T-helper 17 cell (primary cell): ENCODE results near the gene CCDC8. TPM values are rescaled to one million over a fixed set of nuclear protein-coding genes. Genes with fewer than 3 reads are reported as not detected.
A peak's percentile ranks its signal among the peaks of the same experiment; 100 is the strongest.
"Not testable (repeated sequence)": the region's sequence is repeated elsewhere in the genome, so short reads cannot be mapped to it uniquely, and the experiment has no call there.

ENCODE experiments used
- ATAC-seq: fragments of 150-1000 bp; cut with Tn5 transposase; 2 replicates; pipeline ENCODE4 v1.10.0; 2021; ENCODE audit warnings: mild to moderate bottlenecking, moderate library complexity
- DNase-seq, 3 donors: peaks; one replicate each; pipeline versions ENCODE4 v3.0.0 to v3.0.0-alpha.2; 2020 to 2021
- H3K9me3 ChIP-seq: one replicate; pipeline ENCODE4 v1.7.0; 2013; ENCODE audit warnings: low read length, mild to moderate bottlenecking; ENCODE audit not compliant: control insufficient read depth, poor library complexity, severe bottlenecking
- H3K27ac Mint-ChIP-seq: one replicate; pipeline ENCODE4 v1.8.0; 2022; ENCODE audit warnings: mild to moderate bottlenecking, moderate library complexity, mixed read lengths
- H3K27me3 Mint-ChIP-seq: one replicate; pipeline ENCODE4 v1.8.0; 2022; ENCODE audit warnings: mixed read lengths
- H3K36me3 Mint-ChIP-seq: one replicate; pipeline ENCODE4 v1.8.0; 2022; ENCODE audit warnings: low read depth, mixed read lengths
- H3K4me1 Mint-ChIP-seq: one replicate; pipeline ENCODE4 v1.8.0; 2022; ENCODE audit warnings: mild to moderate bottlenecking, mixed read lengths
- H3K4me3 Mint-ChIP-seq: one replicate; pipeline ENCODE4 v1.8.0; 2022; ENCODE audit warnings: mild to moderate bottlenecking, moderate library complexity, mixed read lengths
- total RNA-seq, 4 donors: library from RNA in 2 of 4; stranded (reverse) in 2 of 4; gene quantifications; one replicate each; pipeline ENCODE4 v1.2.3 and lab custom pipeline; 2022 to 2026

The CCDC8 gene
- total RNA-seq, 2 donors from 2014 or later, result not detected

DNA sequence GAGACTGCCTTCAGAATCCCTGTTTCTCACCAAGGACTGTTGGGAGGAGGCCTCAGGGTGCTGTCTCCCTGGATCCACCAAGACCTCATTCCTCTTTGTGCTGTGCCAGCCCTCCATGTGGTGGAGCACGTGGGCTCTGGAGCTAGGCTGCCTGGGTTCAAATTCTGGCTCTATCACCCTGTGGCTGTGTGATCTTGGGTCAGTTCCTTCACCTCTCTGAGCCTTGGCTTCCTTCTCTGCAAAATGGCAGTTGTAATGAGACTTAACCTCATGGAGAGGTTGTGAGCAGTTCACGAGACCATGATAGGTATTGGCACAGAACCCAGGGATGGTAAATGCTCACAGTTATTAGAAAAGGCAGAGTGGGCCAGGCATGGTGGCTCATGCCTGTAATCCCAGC is 9.0 kb upstream of the CCDC8 start:
- Mint-ChIP-seq H3K4me1 (peaks cover 9% of the 10 kb centered on the region), H3K36me3 (peaks cover 3% of the 10 kb centered on the region), H3K4me3 (no peak overlapping the region), H3K27me3 (peaks cover 61% of the 10 kb centered on the region), H3K27ac (no peak overlapping the region)
- ATAC-seq (no peak), DNase-seq (no peak)
- H3K9me3 ChIP-seq, result no peaks in the 10 kb centered on the region

DNA sequence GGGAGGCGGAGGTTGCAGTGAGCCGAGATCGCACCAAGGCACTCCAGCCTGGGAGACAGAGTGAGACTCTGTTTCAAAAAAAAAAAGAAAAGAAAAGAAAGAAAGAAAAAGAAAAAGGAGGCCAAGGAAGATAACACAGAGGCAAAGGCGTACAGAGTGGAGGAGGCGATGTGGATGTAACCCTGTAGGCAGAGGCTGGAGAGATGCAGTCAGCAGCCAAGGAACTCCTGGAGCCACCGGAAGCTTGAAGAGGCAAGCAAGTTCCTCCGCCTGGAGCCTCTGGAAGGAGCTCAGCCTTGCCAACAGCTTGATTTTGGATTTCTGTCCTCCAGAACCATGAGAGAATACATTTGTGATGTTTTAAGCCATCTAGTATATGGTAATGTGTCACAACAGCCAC is 6.7 kb upstream of the CCDC8 start:
- DNase-seq (no peak), ATAC-seq (no peak)
- Mint-ChIP-seq H3K4me3 (no peak overlapping the region), H3K36me3 (no peaks in the 10 kb centered on the region), H3K4me1 (peaks cover 6% of the 10 kb centered on the region), H3K27me3 (peaks cover 59% of the 10 kb centered on the region), H3K27ac (no peak overlapping the region)
- no peaks in the 10 kb centered on the region for H3K9me3 ChIP-seq

DNA sequence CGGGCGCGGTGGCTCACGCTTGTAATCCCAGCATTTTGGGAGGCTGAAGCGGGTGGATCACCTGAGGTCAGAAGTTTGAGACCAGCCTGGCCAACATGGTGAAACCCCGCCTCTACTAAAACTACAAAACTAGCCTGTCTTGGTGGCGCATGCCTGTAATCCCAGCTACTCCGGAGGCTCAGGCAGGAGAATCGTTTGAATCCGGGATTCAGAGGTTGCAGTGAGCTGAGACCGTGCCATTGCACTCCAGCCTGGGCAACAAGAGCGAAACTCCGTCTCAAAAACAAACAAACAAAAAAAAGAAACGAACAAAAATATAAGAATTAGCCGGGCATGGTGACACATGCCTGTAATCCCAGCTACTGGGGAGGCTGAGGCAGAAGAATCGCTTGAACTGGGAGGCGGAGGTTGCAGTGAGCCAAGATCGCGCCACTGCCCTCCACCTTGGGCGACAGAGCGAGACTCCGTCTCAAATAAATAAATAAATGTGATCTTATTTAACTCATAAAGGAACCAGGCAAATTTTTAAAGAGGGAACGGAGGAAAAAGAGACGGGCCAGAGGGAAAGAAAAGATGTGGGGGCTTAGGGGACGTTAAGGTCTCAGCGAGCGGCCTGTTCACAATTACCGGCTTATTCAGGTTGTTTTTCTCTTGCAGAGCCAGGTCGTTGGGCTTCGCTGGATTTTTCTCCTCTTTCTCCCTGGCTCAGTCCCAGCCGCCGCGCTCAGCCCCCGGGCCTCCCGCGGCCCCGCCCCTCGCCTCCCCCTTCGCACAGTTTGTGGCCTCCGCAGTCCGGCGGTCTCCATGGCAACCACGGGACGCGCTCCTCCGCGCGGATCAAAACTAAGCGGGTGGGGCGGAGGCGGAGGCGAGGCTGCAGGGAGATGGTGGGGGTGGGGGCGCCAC is 2.7 kb upstream of the CCDC8 start:
- not testable (repeated sequence) for H3K27ac Mint-ChIP-seq, H3K9me3 ChIP-seq, DNase-seq, H3K4me3 Mint-ChIP-seq, H3K36me3 Mint-ChIP-seq
- H3K27me3 Mint-ChIP-seq, result peaks cover 64% of the 10 kb centered on the region
- peaks cover 11% of the 10 kb centered on the region for H3K4me1 Mint-ChIP-seq
- ATAC-seq, result peak; percentile 50

DNA sequence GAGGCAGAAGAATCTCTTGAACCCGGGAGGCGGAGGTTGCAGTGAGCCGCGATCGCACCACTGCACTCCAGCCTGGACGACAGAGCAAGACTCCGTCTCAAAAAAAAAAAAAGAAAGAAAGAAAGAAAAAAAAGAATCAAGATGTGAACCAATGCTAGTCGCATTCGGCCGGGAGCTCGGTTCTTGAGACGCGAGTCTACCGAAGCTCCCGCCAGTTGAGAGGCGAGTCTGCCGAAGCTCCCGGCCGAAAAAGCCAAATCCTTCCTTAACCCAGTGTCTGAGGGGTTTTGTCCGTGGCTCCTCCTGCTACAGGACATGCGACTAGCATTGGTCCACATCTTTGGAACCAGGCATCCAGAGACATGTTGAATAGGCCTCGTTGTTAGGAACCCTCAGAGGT is 1.5 kb upstream of the CCDC8 start:
- not testable (repeated sequence) for H3K4me3 Mint-ChIP-seq, DNase-seq, ATAC-seq, H3K27ac Mint-ChIP-seq, H3K36me3 Mint-ChIP-seq, H3K9me3 ChIP-seq
- Mint-ChIP-seq H3K27me3 (peaks cover 72% of the 10 kb centered on the region), H3K4me1 (peaks cover 11% of the 10 kb centered on the region)

DNA sequence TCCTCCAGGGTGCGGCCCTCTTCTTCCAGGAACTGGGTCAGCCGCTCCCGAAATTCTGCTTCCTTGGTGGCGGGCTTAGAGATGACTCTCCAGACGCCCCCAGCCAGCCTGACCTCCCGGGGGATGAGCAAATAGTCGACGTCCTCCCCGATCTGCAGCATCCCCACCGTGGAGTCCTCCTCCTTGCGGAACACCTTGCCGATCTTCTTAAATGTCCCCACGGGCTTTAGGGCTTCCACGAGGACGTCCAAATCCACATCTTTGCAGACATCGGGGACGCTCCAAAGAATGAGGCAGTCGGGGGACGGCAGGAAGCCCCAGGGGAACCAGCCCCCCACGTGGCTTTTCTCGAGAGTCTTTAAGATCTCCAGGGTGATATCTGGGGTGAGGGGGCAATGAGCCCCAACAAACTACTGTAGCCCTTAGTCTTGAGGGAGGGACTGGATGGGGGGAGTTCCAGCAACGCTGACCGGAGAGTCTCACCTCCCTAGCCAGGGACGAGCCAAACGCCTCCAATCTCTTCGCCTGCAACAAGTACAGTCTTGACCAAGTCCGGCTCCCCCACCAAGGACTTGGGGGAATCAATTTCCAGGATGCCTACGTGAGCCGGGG is 608 bp downstream of the CCDC8 start:
- no peak overlapping the region for H3K27ac Mint-ChIP-seq
- peaks cover 22% of the 10 kb centered on the region for H3K4me1 Mint-ChIP-seq
- ATAC-seq (no peak), DNase-seq (no peak)
- H3K9me3 ChIP-seq, result no peaks in the 10 kb centered on the region
- H3K27me3 Mint-ChIP-seq, result peaks cover 70% of the 10 kb centered on the region
- H3K36me3 Mint-ChIP-seq, result peaks cover 8% of the 10 kb centered on the region
- no peak overlapping the region for H3K4me3 Mint-ChIP-seq

DNA sequence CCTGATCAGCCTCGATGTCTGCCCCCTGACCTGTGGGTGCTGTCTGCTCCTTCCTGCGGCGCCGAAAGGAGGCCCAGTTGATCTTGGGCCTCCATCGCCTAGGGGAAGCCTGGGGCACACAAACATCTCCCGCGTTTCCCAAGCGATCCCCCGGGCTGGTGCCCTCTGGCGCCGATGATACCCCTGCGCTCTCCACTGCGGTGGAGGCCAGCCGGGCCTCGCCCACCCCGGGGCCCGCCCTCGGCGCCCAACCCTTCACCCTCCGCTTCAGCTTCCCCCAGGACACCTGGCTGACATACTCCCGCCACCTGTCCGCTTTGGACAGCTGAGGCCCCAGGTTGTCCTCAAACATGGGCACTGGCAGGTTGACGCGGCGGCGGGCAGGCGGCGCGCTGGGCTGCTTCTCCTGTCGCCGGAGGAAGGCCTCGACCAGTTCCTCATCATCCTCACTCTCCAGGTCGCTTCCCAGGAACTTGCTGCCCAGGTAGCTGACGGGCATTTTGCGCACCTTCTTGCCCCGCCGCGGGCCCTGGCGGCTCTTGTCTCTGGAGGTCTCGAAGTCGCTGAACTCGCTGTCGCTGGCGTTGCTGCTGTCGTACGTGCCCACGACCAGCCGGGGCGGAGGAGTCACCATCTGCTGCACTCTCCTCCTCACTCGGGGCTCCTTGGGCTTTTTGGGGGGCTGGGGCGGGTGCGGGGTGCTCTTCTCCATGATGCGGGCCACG is 1.3 kb downstream of the CCDC8 start:
- H3K27ac Mint-ChIP-seq, result no peak overlapping the region
- H3K27me3 Mint-ChIP-seq, result peaks cover 77% of the 10 kb centered on the region
- DNase-seq (no peak), ATAC-seq (no peak)
- H3K9me3 ChIP-seq, result no peaks in the 10 kb centered on the region
- peaks cover 23% of the 10 kb centered on the region for H3K4me1 Mint-ChIP-seq
- no peak overlapping the region for H3K4me3 Mint-ChIP-seq
- H3K36me3 Mint-ChIP-seq, result peaks cover 8% of the 10 kb centered on the region

DNA sequence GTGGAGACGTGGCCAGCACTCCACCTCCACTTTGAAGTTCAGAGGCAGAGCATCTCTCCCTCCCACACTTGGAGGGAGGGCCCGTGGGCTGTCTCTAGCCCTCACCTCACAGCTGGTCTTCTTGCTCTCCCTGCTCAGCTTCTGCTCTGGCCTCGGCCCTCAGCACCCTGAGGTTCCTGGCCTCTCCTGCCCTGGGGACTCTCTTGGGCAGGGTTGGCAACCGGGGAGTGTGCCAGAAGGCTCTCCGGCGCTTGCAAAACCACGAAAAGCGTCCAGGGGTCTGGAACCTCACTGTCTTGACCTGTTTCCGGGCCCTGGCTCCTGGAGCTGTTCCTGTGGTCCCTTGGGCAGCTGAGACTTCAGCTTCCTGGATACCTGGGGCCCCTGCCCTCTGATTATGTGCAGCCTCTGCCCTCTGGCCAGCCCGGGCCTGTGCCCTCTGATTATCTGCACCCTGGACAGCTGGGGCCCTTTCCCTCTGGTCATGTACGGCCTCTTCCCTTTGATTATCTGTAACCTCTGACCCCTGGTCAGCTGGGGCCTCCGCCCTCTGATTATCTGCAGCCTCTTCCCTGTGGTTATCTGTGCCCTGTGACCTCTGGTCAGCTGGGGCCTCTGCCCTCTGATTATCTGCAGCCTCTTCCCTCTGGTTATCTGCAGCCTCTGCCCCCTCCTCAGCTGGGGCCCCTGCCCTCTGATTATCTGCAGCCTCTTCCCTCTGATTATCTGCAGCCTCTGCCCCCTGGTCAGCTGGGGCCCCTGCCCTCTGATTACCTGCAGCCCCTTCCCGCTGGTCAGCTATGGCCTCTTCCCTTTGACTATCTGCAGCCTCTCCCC is 2.1 kb downstream of the CCDC8 start:
- Mint-ChIP-seq H3K27me3 (peaks cover 79% of the 10 kb centered on the region), H3K4me3 (no peak overlapping the region), H3K36me3 (peaks cover 8% of the 10 kb centered on the region), H3K4me1 (peaks cover 20% of the 10 kb centered on the region), H3K27ac (no peak overlapping the region)
- ATAC-seq, result no peak
- no peaks in the 10 kb centered on the region for H3K9me3 ChIP-seq
- DNase-seq, result no peak

DNA sequence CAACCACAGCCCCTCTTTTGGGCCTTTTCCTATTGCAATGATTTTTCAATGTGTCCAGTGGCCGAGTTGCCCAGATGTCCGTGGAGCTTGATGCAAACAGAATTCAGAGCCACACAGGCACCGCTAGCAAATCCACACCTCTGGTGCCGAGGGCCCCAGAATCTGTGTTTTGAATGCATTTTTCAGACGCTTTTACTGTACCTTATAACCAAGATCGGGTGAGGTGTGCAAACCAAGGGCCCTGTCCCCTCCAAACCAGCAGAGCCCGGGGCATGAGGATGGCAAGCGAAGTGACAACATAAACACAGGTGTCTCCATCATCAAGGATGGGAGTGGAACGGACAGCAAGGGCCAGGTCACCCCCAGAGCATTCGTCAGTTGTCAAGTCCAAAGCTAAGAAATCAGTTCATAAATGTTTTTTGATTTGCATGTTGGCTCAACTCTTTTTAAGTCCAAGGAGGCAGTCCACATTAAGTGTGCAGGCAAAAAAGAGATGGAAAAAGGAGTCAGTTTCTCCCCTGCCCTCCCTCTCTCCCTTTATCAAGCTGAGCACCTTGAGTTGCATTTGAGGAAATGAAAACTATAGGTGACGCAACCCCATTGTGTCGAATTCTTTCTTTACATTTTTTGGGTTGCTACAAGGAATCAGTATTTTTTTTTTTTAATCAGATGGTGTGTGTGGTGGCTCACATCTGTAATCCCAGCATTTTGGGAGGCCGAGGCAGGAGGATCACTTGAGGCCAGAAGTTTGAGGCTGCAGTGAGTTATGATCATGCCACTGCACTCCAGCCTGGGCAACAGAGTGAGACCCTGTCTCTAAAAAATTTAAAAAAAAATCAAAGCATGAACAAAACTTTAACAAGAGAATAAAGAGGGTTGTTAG is 2.9 kb downstream of the CCDC8 start:
- Mint-ChIP-seq H3K4me1 (peaks cover 17% of the 10 kb centered on the region), H3K36me3 (peaks cover 8% of the 10 kb centered on the region), H3K27ac (no peak overlapping the region), H3K27me3 (peaks cover 79% of the 10 kb centered on the region), H3K4me3 (no peak overlapping the region)
- DNase-seq, result no peak
- ATAC-seq, result no peak
- no peaks in the 10 kb centered on the region for H3K9me3 ChIP-seq

DNA sequence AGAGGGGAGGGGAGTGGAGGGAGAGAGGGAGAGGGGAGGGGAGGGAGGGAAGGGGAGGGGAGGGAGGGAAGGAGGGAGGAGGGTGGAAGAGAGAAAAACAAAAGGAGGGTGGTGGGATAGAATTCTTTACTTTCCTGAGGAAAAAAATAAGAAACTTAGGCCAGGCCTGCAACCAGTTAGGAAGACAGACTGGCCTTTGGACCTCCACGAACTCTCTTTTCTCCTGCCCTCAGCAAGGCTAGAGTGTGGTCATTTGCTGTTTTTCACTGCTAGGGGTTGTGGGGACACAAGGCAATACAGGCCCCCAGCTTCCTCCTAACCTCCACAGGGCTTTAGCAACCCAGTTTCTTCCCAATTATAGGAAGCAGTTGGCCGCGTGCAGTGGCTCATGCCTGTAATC is 4.2 kb downstream of the CCDC8 start:
- DNase-seq, result no peak
- Mint-ChIP-seq H3K4me1 (peaks cover 22% of the 10 kb centered on the region), H3K27ac (no peak overlapping the region), H3K4me3 (no peak overlapping the region), H3K36me3 (peaks cover 9% of the 10 kb centered on the region), H3K27me3 (peaks cover 78% of the 10 kb centered on the region)
- H3K9me3 ChIP-seq, result no peaks in the 10 kb centered on the region
- no peak for ATAC-seq

DNA sequence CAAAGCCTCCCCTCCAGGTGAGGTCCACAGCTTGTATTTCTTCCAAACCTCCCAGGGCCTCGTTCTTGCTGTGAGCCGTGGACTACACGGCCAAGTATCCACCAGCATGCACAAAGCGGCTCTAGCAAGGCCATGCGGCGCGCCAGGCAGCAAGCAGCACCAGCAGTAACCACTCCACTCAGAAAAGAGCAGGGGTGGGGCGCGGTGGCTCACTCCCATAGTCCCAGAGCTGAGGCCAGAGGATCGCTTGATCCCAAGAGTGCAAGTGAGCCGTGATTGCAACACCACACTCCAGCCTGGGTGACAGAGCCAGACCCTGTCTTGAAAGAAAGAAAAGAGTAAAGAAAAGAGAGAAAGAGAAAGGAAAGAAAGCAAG is 4.7 kb downstream of the CCDC8 start:
- Mint-ChIP-seq H3K27ac (no peak overlapping the region), H3K36me3 (peaks cover 11% of the 10 kb centered on the region)

DNA sequence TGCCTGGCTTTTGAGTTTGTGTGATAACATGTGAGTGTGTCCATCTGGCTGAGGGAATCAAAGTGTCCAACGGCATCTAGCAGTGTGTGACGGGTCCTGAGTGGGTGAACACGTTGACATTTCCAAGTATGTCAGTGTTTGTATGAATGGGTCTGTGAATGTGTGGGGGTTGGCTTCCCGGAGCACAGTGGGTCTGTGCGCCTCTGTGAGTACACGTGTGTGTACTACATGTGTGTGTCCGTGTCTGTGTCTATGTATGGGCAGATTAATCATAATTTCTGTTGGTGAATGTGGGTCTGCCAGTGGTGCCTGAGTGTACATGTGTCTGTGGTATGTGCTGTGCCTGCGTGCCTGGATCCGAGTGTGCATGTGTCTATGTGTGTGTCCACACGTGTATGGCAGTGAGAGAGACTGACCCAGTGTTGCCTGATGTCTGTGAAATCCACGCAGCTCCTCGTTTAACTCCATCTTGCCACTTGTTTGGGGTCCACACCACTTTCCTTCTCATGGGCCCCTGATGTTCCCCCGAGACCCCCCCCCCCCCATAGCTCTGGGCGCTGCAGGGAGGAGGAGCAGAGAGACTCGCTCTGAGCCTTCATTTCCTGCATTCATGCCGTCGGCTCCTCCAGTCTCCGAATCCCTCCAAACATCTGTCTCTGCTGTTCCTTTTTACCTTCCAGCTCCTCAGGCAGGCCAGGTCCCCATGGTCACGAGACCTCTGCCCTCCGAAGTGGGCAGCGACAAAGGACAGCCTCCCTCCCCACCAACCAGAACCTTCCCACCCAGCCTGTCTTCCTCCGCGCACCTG is 5.3 kb downstream of the CCDC8 start:
- Mint-ChIP-seq H3K4me3 (no peak overlapping the region), H3K27me3 (peaks cover 81% of the 10 kb centered on the region), H3K4me1 (peaks cover 26% of the 10 kb centered on the region), H3K27ac (no peak overlapping the region), H3K36me3 (peaks cover 11% of the 10 kb centered on the region)
- no peaks in the 10 kb centered on the region for H3K9me3 ChIP-seq
- ATAC-seq (no peak), DNase-seq (no peak)

More for the DNA sequence above, 4.7 kb downstream of the CCDC8 start:
- ATAC-seq (no peak), DNase-seq (no peak)
- Mint-ChIP-seq H3K4me1 (peaks cover 26% of the 10 kb centered on the region), H3K27me3 (peaks cover 78% of the 10 kb centered on the region), H3K4me3 (no peak overlapping the region)
- no peaks in the 10 kb centered on the region for H3K9me3 ChIP-seq
